Midbrain (tissue), 1 donor: ENCODE results near the gene LRRC75A.
A peak's percentile ranks its signal among the peaks of the same experiment; 100 is the strongest.

Experiments
- DNase-seq: peaks from one replicate; lab custom pipeline; 2025; lab: John Stamatoyannopoulos, UW

The LRRC75A gene

DNA sequence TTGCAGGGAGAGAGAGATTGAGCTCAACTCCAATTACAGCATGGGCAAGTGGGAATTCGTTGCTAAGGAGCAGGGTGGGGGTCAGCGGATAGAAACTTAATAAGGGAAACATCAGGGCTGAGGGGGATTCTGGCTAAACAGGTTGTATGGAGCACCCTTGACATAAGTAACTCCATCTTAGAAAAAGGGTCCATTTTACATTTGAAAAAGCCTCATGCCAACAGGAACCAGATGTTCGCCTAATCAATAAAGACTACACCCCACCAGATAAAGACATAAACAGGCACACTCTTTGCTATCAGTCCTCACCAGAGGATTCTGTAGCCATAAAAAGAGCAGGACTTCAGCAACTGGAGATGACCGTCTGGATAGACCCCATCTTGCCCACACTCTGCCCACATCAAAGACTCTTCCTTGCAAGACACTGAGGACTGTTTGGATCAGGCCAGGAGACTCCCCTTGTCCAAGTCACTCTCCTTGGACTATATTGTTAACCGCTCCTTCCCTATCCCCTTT lies 1.6 kb upstream of the LRRC75A start:
- no peak for DNase-seq

DNA sequence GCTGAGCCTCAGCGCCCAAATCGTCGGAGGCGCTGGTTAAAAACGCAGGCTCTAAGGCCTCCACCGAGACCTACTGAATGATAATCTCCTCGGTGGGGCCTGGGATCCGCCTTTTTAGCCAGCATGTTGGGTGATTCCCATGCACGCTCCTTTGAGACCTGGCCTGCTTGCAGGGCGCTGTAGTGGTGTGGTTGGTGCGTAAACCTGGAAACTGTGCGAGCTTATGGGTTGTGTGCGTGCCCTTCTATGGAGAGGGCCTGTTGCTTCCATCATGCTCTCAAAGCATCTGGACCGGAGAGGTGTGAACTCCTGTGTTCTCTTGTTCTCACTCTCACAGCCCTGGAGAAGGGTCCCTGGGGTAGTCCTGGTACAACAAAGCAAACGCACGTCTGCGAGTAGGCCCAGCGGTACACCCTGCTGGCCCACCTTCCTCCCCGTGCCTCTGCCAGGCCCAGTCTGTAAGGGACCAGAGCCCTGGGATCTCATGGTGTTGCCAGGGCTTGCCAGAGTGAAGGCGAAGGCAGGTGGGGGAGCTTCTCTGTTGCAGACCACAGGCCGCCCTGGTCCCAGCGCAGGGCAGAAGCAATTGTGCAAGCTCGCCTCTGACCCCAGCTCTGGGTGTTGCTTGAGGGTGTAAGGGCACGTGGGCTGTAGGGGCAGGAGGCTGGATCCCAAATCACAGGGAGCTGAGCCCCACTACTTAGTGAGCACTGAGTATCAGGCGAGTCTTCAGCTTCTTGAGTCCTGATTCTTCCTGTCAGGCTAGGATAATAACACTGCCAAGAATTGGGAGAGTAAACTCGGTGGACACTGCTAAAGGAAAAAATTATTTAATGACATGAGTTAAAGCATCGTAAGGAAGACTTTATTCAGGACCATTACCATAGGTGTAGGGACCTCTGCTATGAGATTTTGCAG lies 879 bp upstream of the LRRC75A start:
- DNase-seq = no peak

DNA sequence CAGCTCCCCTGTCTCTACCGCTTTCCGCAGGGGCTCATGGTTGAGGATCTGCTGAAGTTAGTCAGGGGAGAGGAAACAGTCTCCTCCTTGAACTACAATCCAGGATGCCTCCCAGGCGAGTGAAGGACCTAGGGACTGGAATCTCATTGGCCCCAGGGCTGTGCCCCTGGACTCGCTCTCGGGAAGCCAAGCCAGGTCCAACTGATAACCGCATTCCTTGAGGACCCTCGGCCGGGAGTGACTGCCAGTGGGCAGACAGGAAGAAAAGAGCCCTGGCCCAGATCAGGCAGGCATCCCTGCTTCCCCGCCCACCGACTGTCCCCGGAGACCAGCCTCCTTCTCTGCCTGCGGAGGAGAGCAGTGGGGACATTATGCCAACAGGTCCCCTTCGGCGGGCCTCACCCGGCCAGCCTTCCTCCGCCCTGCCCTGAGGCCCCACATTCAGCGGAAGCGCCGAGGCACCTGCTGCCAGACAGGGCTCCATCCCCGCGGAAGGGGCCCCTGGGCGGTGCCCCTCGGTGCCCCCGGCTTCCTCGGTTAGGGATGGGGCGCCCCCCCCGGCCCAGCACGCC lies 776 bp downstream of the LRRC75A start:
- DNase-seq = no peak

GRCh38 chr17:16489431-16489830 lies 2.6 kb downstream of the LRRC75A start:
- DNase-seq = no peak

DNA sequence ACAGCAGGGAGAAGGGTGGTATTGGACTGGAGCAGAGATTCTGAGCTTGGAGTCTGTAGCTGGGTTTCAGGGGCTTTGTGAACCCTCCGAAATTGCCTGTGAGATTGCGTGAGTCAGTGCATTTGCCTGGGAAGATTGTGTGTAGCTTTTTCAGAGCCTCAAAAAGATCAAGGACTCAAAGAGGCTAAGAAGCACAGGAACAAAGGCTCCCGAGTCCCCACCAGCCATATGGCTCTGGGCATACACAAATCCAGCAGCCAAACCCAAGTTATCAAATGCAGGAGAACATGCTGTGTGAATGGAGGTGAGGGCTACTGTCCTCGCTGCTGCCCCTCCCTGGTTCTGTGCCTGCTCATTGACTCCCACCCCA lies 3.0 kb downstream of the LRRC75A start:
- DNase-seq = no peak

GRCh38 chr17:16488186-16488967 lies 3.6 kb downstream of the LRRC75A start:
- no peak for DNase-seq

DNA sequence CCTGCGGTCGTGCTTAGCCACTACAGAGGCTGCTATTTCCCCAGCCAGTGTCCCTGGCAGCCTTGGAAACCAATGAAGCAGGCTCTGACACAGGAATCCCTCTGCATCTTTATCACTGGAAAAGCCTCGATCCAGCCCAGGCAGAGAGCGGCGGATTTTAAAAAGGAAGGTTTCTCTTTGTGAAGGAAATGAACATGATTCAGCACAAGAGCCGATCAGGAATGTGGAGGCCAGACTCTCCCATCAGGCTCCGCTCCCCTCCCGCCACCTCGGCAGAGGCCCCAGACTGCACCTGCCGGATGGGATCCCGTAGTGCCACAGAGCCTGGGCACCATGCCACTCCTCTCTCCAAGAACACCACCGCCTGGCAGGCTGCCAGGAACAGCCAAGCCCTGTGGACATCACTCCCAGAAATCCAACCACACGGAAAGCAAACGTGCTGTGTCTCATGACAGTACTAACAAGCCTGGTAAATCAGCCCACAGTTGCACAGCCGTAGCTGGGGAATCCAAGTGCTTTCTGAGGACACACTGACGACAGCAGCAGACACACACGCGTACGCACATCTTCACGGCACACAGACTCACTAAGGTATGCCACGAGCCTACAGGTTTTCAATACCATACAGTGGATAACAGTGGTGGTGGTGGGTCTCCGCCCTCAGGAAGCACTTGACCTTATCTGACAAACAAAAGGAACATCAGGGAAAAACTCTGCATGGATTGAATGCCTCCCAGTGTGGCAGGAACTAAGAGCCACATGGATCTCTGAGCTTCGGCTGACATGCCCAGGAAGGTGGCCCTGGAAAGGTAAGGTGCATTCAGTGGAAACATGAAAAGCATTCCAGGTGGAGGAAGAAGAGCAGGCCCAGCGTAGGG lies 5.4 kb downstream of the LRRC75A start:
- DNase-seq = peak; percentile 41

GRCh38 chr17:16484445-16485175 lies 7.4 kb downstream of the LRRC75A start:
- no peak for DNase-seq

- DNase-seq = no peak
Observed at GRCh38 chr17:16483021-16483645, 8.9 kb downstream of the LRRC75A start.

- no peak for DNase-seq
Observed at GRCh38 chr17:16482253-16482652, 9.7 kb downstream of the LRRC75A start.

DNA sequence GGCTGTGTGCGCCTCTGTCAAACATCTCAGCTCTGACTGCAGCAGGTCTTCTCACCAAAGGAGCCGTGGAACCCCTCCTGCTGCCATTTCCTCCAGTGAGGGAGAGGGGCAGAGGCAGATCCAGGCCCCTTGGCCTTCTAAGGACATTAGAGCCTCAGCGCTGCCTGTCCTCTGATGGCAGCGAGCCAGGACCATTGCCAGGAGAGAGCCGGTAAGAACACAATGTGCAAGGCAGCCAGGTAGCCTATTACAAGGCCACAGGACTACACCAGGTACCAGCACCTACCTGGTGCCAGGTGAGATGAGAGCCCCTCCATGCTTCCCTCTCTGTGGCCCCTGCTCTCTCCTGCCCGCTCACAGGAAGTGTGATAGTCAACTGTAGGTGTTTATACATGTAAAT lies 11.0 kb downstream of the LRRC75A start:
- no peak for DNase-seq

DNA sequence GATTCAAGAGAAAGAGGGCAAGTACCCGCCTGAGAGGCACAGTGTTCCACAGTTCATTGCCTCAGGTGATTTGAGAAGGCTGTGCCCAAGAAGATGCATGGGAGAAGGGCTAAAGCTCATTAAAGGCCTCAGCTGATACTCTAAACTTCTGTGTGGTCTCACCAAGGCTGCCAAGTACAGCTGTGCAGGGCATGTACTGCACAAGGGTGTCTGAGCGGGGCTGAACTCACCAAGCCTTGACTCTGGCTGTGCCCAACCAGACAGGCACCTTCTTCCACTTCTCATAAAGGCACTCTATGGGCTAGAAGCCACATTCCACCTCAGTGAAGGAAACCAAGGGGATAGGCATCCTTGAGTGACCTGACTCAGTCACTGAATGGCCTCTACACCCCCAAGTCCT lies 12.7 kb downstream of the LRRC75A start:
- DNase-seq = no peak

DNA sequence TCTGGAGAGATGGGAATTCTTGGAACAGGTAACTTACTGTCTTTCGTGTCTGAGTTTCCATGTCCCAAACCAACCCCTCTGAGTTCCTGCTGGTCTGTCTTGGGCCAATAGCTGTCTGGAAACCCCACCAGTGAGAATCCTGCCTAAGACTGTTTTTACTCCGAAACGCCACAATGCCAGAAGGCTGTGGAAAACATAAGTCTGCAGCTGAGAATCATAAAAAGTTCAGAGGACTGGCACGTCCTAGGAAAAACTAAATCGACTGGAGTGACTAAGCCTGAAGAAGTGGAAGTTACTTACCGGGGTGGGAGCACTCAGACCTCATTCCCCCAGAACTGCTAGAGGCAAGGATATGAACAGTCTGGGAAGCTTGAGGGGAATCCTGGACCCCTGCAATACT lies 13.3 kb downstream of the LRRC75A start:
- no peak for DNase-seq

DNA sequence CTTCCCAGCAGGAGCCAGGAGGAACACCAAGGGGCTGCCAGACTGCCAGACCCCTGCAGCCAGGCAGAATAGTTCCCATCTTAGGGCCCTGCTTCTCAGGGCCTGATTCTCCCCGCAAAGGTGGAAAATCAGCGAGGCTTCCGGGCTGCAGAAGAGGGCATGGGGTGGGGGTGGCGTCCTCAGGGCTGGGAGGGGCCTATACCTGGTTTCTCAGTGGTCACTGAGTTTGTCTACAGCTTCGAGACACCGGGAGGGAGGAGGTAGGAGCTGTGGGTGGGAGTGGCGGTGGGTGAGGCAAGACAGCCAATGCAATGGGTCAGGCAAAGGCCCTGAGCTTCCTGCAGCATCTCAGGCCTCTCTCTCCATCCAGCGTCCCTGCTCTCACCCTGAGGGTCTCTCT lies 14.3 kb downstream of the LRRC75A start:
- no peak for DNase-seq

GRCh38 chr17:16477255-16477654 lies 14.7 kb downstream of the LRRC75A start:
- no peak for DNase-seq

DNA sequence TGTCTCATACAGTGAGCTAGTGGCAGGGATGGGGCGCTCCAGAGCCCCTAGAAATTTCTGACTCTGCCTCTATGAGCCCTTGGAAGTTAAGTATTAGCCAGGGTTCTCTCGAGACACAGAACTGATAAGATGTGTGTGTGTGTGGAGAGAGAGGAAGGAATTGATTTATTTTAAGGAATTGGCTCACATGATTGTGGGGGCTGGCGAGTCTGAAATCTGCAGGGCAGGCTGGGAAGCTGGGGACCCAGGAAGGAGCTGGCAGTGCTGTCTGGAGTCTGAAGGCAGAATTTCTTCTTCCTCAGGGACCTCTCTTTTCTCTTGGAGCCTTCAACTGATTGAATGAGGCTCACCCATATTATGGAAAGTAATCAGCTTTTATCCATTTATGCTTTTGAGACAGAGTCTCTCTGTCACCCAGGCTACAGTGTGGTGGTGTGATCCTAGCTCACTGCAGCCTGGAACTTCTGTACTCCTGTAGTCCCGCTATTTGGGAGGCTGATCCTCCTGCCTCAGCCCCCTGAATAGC lies 16.8 kb downstream of the LRRC75A start:
- no peak for DNase-seq

DNA sequence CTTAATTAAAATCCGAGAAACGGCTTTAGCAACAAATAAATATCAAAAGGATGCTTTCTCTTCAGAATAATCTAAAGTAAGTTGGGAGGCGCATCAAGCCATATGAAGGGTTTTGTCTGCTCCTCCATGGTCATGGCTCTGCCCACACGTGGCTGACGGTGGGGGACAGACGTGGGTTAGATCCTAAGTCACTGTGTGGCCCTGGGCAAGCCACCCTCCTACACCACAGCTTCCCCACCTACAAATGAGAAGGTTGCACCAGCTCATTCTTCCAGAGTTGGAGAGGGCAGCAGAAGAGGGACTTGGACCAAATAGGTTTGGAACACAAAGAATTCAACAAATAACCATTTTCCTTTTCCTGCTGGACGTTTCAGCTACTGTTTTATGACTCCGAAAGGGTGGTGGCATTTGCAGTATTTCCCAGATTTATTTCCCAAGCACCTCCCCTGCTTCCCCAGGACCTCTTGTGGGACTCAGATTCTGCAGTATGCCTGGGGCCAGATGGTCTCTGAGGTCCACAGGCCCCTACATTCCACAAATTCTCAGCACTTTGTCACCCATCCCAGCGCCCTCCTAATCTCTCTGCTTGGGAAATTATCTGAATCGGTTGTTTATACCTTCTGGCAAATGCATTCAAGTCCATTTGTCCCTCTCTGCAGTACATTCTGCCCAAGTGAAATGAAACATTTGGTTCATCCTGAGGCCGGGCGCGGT lies 17.8 kb downstream of the LRRC75A start:
- no peak for DNase-seq

GRCh38 chr17:16473044-16474011 lies 18.7 kb downstream of the LRRC75A start:
- no peak for DNase-seq
